Measurements from ENCODE around the gene GOLGA7B. TPM values are rescaled to one million over a fixed set of nuclear protein-coding genes. Genes with fewer than 3 reads are reported as not detected.

GOLGA7B gene
- total RNA-seq, 1 donor from 2014 or later, result 2.5 TPM

- Histone ChIP-seq H3K27ac (no peak overlapping the region), H3K27me3 (no peaks in the 10 kb centered on the region), H3K4me3 (no peak overlapping the region), H3K9me3 (no peaks in the 10 kb centered on the region), H3K36me3 (no peaks in the 10 kb centered on the region), H3K4me1 (peaks cover 16% of the 10 kb centered on the region)
- DNase-seq (ENCODE audit: extremely low spot score in 2 of 2), result no peak
- intact Hi-C loops (cut with DNase I), result no loop called here
- TF ChIP-seq POLR2AphosphoS5 (IDR thresholded peaks at IDR 0.05; ENCODE audit: insufficient read depth in 1 of 2, low read depth in 1 of 2), result no peak
- TF ChIP-seq POLR2A (IDR thresholded peaks at IDR 0.05), result no peak
- TF ChIP-seq CTCF (IDR thresholded peaks at IDR 0.05), result no peak
These were observed 1.8 kb downstream of the GOLGA7B start for GRCh38 chr10:97851341-97852001.

GRCh38 chr10:97852277-97852676 is 2.6 kb downstream of the GOLGA7B start:
- Histone ChIP-seq H3K4me3 (no peak overlapping the region), H3K4me1 (peaks cover 16% of the 10 kb centered on the region), H3K36me3 (no peaks in the 10 kb centered on the region), H3K27ac (no peak overlapping the region), H3K27me3 (no peaks in the 10 kb centered on the region), H3K9me3 (no peaks in the 10 kb centered on the region)
- no peak for DNase-seq (ENCODE audit: extremely low spot score in 2 of 2)
- TF ChIP-seq POLR2A (IDR thresholded peaks at IDR 0.05), result no peak
- no peak for TF ChIP-seq CTCF (IDR thresholded peaks at IDR 0.05)
- no peak for TF ChIP-seq POLR2AphosphoS5 (IDR thresholded peaks at IDR 0.05; ENCODE audit: insufficient read depth in 1 of 2, low read depth in 1 of 2)
- intact Hi-C loops (cut with DNase I), result no loop called here

- no peak for DNase-seq (ENCODE audit: extremely low spot score in 2 of 2)
- Histone ChIP-seq H3K36me3 (no peaks in the 10 kb centered on the region), H3K4me1 (peaks cover 16% of the 10 kb centered on the region), H3K4me3 (no peak overlapping the region), H3K9me3 (no peaks in the 10 kb centered on the region), H3K27ac (no peak overlapping the region), H3K27me3 (no peaks in the 10 kb centered on the region)
- TF ChIP-seq CTCF (IDR thresholded peaks at IDR 0.05) (no peak), POLR2AphosphoS5 (IDR thresholded peaks at IDR 0.05; ENCODE audit: insufficient read depth in 1 of 2, low read depth in 1 of 2) (no peak), POLR2A (IDR thresholded peaks at IDR 0.05) (no peak)
- intact Hi-C loops (cut with DNase I), result no loop called here
These were observed 3.3 kb downstream of the GOLGA7B start for GRCh38 chr10:97852840-97853405.

GRCh38 chr10:97854743-97855142 is 5.1 kb downstream of the GOLGA7B start:
- no peaks in the 10 kb centered on the region for H3K36me3 ChIP-seq
- peaks cover 16% of the 10 kb centered on the region for H3K4me1 ChIP-seq
- H3K4me3 ChIP-seq, result no peak overlapping the region
- H3K9me3 ChIP-seq, result no peaks in the 10 kb centered on the region
- DNase-seq (ENCODE audit: extremely low spot score in 2 of 2), result no peak
- H3K27me3 ChIP-seq, result no peaks in the 10 kb centered on the region
- H3K27ac ChIP-seq, result no peak overlapping the region
- intact Hi-C loops (cut with DNase I), result no loop called here
- TF ChIP-seq POLR2A (IDR thresholded peaks at IDR 0.05) (no peak), CTCF (IDR thresholded peaks at IDR 0.05) (no peak), POLR2AphosphoS5 (IDR thresholded peaks at IDR 0.05; ENCODE audit: insufficient read depth in 1 of 2, low read depth in 1 of 2) (no peak)

- Histone ChIP-seq H3K27ac (no peak overlapping the region), H3K36me3 (no peaks in the 10 kb centered on the region), H3K27me3 (no peaks in the 10 kb centered on the region), H3K9me3 (no peaks in the 10 kb centered on the region), H3K4me1 (no peaks in the 10 kb centered on the region), H3K4me3 (no peak overlapping the region)
- TF ChIP-seq POLR2A (IDR thresholded peaks at IDR 0.05) (no peak), CTCF (IDR thresholded peaks at IDR 0.05) (no peak), POLR2AphosphoS5 (IDR thresholded peaks at IDR 0.05; ENCODE audit: insufficient read depth in 1 of 2, low read depth in 1 of 2) (no peak)
- no peak for DNase-seq (ENCODE audit: extremely low spot score in 2 of 2)
- intact Hi-C loops (cut with DNase I), result no loop called here
These were observed 8.4 kb downstream of the GOLGA7B start for GRCh38 chr10:97858001-97858439.

Data from vagina (tissue), 2 donors.